ENCODE measurements around the gene HTR3B. TPM values are rescaled to one million over a fixed set of nuclear protein-coding genes. Genes with fewer than 3 reads are reported as not detected.

HTR3B gene
- polyA plus RNA-seq, 1 donor from 2014 or later = not detected

GRCh38 chr11:113949891-113950290, 45.3 kb downstream of the HTR3B start:
- no peak overlapping the region for H3K9ac ChIP-seq (ENCODE audit: low read length)
- H3K27me3 ChIP-seq (ENCODE audit: insufficient read depth, low read depth, low read length) = no peaks in the 10 kb centered on the region
- H3K4me2 ChIP-seq (ENCODE audit: low read length) = no peak overlapping the region
- TF ChIP-seq REST (IDR thresholded peaks at IDR 0.05; ENCODE audit: borderline replicate concordance) (no peak), MXI1 (conservative IDR thresholded peaks at IDR 0.05; ENCODE audit: poor library complexity, severe bottlenecking) (no peak), CTCF (IDR thresholded peaks at IDR 0.05; ENCODE audit: poor library complexity, severe bottlenecking) (no peak), POLR2AphosphoS5 (IDR thresholded peaks at IDR 0.05) (no peak), SMC3 (conservative IDR thresholded peaks at IDR 0.05; ENCODE audit: poor library complexity) (no peak), EP300 (conservative IDR thresholded peaks at IDR 0.05; ENCODE audit: poor library complexity, severe bottlenecking) (no peak), TAF1 (IDR thresholded peaks at IDR 0.05; ENCODE audit: low read depth) (no peak), EZH2 (IDR thresholded peaks at IDR 0.05; ENCODE audit: borderline replicate concordance, insufficient read depth, low read length, poor library complexity, severe bottlenecking) (no peak), RAD21 (conservative IDR thresholded peaks at IDR 0.05) (no peak)
- no peaks in the 10 kb centered on the region for H3K9me3 ChIP-seq (ENCODE audit: low read length)
- no peaks in the 10 kb centered on the region for H3K79me2 ChIP-seq (replicated peaks; ENCODE audit: insufficient read depth, low read length)
- no peak overlapping the region for H3K27ac ChIP-seq (ENCODE audit: low read length)
- H3K4me3 ChIP-seq (ENCODE audit: low read length) = no peak overlapping the region
- H3K9me2 ChIP-seq (ENCODE audit: insufficient read depth, low read length) = no peaks in the 10 kb centered on the region
- H3F3A ChIP-seq (ENCODE audit: insufficient read depth, low read length, poor library complexity, severe bottlenecking) = no peaks in the 10 kb centered on the region
- no peaks in the 10 kb centered on the region for H3K36me3 ChIP-seq (ENCODE audit: insufficient read depth, low read length)
- no peak overlapping the region for H2AFZ ChIP-seq (ENCODE audit: low read depth, low read length)
- H4K20me1 ChIP-seq (ENCODE audit: insufficient read depth) = no peaks in the 10 kb centered on the region

GRCh38 chr11:113951537-113951936, 46.9 kb downstream of the HTR3B start:
- Histone ChIP-seq H3K9me2 (ENCODE audit: insufficient read depth, low read length) (no peaks in the 10 kb centered on the region), H3F3A (ENCODE audit: insufficient read depth, low read length, poor library complexity, severe bottlenecking) (no peaks in the 10 kb centered on the region), H3K79me2 (replicated peaks; ENCODE audit: insufficient read depth, low read length) (no peaks in the 10 kb centered on the region), H3K36me3 (ENCODE audit: insufficient read depth, low read length) (no peaks in the 10 kb centered on the region), H3K4me3 (ENCODE audit: low read length) (no peak overlapping the region), H2AFZ (ENCODE audit: low read depth, low read length) (no peak overlapping the region), H3K9me3 (ENCODE audit: low read length) (no peaks in the 10 kb centered on the region), H3K27me3 (ENCODE audit: insufficient read depth, low read depth, low read length) (no peaks in the 10 kb centered on the region), H3K4me2 (ENCODE audit: low read length) (no peak overlapping the region), H3K9ac (ENCODE audit: low read length) (no peak overlapping the region), H4K20me1 (ENCODE audit: insufficient read depth) (no peaks in the 10 kb centered on the region), H3K27ac (ENCODE audit: low read length) (no peak overlapping the region)
- TF ChIP-seq SMC3 (conservative IDR thresholded peaks at IDR 0.05; ENCODE audit: poor library complexity) (no peak), MXI1 (conservative IDR thresholded peaks at IDR 0.05; ENCODE audit: poor library complexity, severe bottlenecking) (no peak), TAF1 (IDR thresholded peaks at IDR 0.05; ENCODE audit: low read depth) (no peak), POLR2AphosphoS5 (IDR thresholded peaks at IDR 0.05) (no peak), EP300 (conservative IDR thresholded peaks at IDR 0.05; ENCODE audit: poor library complexity, severe bottlenecking) (no peak), CTCF (IDR thresholded peaks at IDR 0.05; ENCODE audit: poor library complexity, severe bottlenecking) (no peak), RAD21 (conservative IDR thresholded peaks at IDR 0.05) (no peak), EZH2 (IDR thresholded peaks at IDR 0.05; ENCODE audit: borderline replicate concordance, insufficient read depth, low read length, poor library complexity, severe bottlenecking) (no peak), REST (IDR thresholded peaks at IDR 0.05; ENCODE audit: borderline replicate concordance) (no peak)

Data from neural cell (in vitro differentiated cells).